ENCODE measurements around the gene LARP4B. TPM values are rescaled to one million over a fixed set of nuclear protein-coding genes. Genes with fewer than 3 reads are reported as not detected.

Gene LARP4B
- total RNA-seq, 2 experiments from 2014 or later = 64.8 to 143 TPM

GRCh38 chr10:842795-843194, 88.7 kb downstream of the LARP4B start:
- H3K9me3 ChIP-seq (ENCODE audit: low read length) = no peaks in the 10 kb centered on the region
- DNase-seq (ENCODE audit: low spot score) = no peak
- H3K27ac ChIP-seq (ENCODE audit: low read depth, low read length, poor library complexity, severe bottlenecking) = no peak overlapping the region
- ChIA-PET POLR2A (interaction anchor here (0.7 to 0.8 kb wide), 2 partner anchors 18 to 20 kb away, joined by 3 to 4 read pairs; no protein-coding TSS in a partner anchor), CTCF (ENCODE audit: unreplicated experiment) (no interaction called here)
- peaks cover 100% of the 10 kb centered on the region for H3K36me3 ChIP-seq (ENCODE audit: insufficient read depth, low read length)
- no TSS peak for BruUV-seq (replicated peaks)
- intact Hi-C loops (cut with micrococcal nuclease; ENCODE audit: unreplicated experiment) = no loop called here
- H2AFZ ChIP-seq (ENCODE audit: low read length) = no peak overlapping the region
- H4K20me1 ChIP-seq (ENCODE audit: insufficient read depth, low read length) = no peaks in the 10 kb centered on the region; the same call in 1 of the 2 replicates
- H3K4me3 ChIP-seq (ENCODE audit: low read depth, low read length, poor library complexity, severe bottlenecking) = no peak overlapping the region
- no peak overlapping the region for H3K4me2 ChIP-seq (ENCODE audit: low read length)
- H3K4me1 ChIP-seq (ENCODE audit: insufficient read depth, low read length, poor library complexity, severe bottlenecking) = no peaks in the 10 kb centered on the region
- H3K79me2 ChIP-seq (ENCODE audit: insufficient read depth, low read depth, low read length) = peaks cover 11% of the 10 kb centered on the region; the same call in 1 of the 2 replicates
- H3K9me2 ChIP-seq (ENCODE audit: insufficient read depth, low read length) = no peaks in the 10 kb centered on the region
- TF ChIP-seq EZH2phosphoT487 (IDR thresholded peaks at IDR 0.05; ENCODE audit: borderline replicate concordance, low read depth, low read length) (no peak), CTCF (conservative IDR thresholded peaks at IDR 0.05; ENCODE audit: low read length) (no peak)

GRCh38 chr10:841535-841934, 90.0 kb downstream of the LARP4B start:
- TF ChIP-seq CTCF (conservative IDR thresholded peaks at IDR 0.05; ENCODE audit: low read length) (no peak), EZH2phosphoT487 (IDR thresholded peaks at IDR 0.05; ENCODE audit: borderline replicate concordance, low read depth, low read length) (no peak)
- no peaks in the 10 kb centered on the region for H3K4me1 ChIP-seq (ENCODE audit: insufficient read depth, low read length, poor library complexity, severe bottlenecking)
- H3K79me2 ChIP-seq (ENCODE audit: insufficient read depth, low read depth, low read length) = peaks cover 9% of the 10 kb centered on the region; the same call in 1 of the 2 replicates
- H3K4me3 ChIP-seq (ENCODE audit: low read depth, low read length, poor library complexity, severe bottlenecking) = no peak overlapping the region
- no peak for DNase-seq (ENCODE audit: low spot score)
- POLR2A ChIA-PET = no interaction called here
- H2AFZ ChIP-seq (ENCODE audit: low read length) = no peak overlapping the region
- no TSS peak for BruUV-seq (replicated peaks)
- H3K4me2 ChIP-seq (ENCODE audit: low read length) = no peak overlapping the region
- intact Hi-C loops (cut with micrococcal nuclease; ENCODE audit: unreplicated experiment) = no loop called here
- H4K20me1 ChIP-seq (ENCODE audit: insufficient read depth, low read length) = no peaks in the 10 kb centered on the region; the same call in 1 of the 2 replicates
- H3K9me3 ChIP-seq (ENCODE audit: low read length) = no peaks in the 10 kb centered on the region
- H3K27ac ChIP-seq (ENCODE audit: low read depth, low read length, poor library complexity, severe bottlenecking) = no peak overlapping the region
- H3K36me3 ChIP-seq (ENCODE audit: insufficient read depth, low read length) = peaks cover 99% of the 10 kb centered on the region
- H3K9me2 ChIP-seq (ENCODE audit: insufficient read depth, low read length) = no peaks in the 10 kb centered on the region
- CTCF ChIA-PET (ENCODE audit: unreplicated experiment) = no interaction called here

GRCh38 chr10:839550-840205, 91.8 kb downstream of the LARP4B start:
- H3K79me2 ChIP-seq (ENCODE audit: insufficient read depth, low read depth, low read length) = peaks cover 9% of the 10 kb centered on the region; the same call in 1 of the 2 replicates
- H4K20me1 ChIP-seq (ENCODE audit: insufficient read depth, low read length) = no peaks in the 10 kb centered on the region; the same call in 1 of the 2 replicates
- no peaks in the 10 kb centered on the region for H3K9me2 ChIP-seq (ENCODE audit: insufficient read depth, low read length)
- ChIA-PET POLR2A (no interaction called here), CTCF (ENCODE audit: unreplicated experiment) (interaction anchor here (0.9 kb wide), 1 partner anchor 327 kb away, joined by 5 read pairs; no protein-coding TSS in a partner anchor)
- H3K9me3 ChIP-seq (ENCODE audit: low read length) = no peaks in the 10 kb centered on the region
- no peaks in the 10 kb centered on the region for H3K4me1 ChIP-seq (ENCODE audit: insufficient read depth, low read length, poor library complexity, severe bottlenecking)
- no peak for TF ChIP-seq CTCF (conservative IDR thresholded peaks at IDR 0.05; ENCODE audit: low read length)
- TF ChIP-seq EZH2phosphoT487 (IDR thresholded peaks at IDR 0.05; ENCODE audit: borderline replicate concordance, low read depth, low read length) = no peak
- intact Hi-C loops (cut with micrococcal nuclease; ENCODE audit: unreplicated experiment) = no loop called here
- H2AFZ ChIP-seq (ENCODE audit: low read length) = no peak overlapping the region
- no TSS peak for BruUV-seq (replicated peaks)
- DNase-seq (ENCODE audit: low spot score) = no peak
- H3K4me3 ChIP-seq (ENCODE audit: low read depth, low read length, poor library complexity, severe bottlenecking) = no peak overlapping the region
- H3K4me2 ChIP-seq (ENCODE audit: low read length) = no peak overlapping the region
- H3K36me3 ChIP-seq (ENCODE audit: insufficient read depth, low read length) = peaks cover 98% of the 10 kb centered on the region
- no peak overlapping the region for H3K27ac ChIP-seq (ENCODE audit: low read depth, low read length, poor library complexity, severe bottlenecking)

Measured in OCI-LY7 (cell line).